HG03442 (cell line): ENCODE results near the gene STX8.
"Not testable (repeated sequence)": the region's sequence is repeated elsewhere in the genome, so short reads cannot be mapped to it uniquely, and the experiment has no call there.

Experiments used
- ATAC-seq: cut with Tn5 transposase; IDR thresholded peaks from one replicate; pipeline ENCODE4 v1.9.1; 2021; ENCODE audit warnings: mild to moderate bottlenecking, moderate library complexity; ENCODE audit not compliant: unreplicated experiment

Gene STX8

DNA sequence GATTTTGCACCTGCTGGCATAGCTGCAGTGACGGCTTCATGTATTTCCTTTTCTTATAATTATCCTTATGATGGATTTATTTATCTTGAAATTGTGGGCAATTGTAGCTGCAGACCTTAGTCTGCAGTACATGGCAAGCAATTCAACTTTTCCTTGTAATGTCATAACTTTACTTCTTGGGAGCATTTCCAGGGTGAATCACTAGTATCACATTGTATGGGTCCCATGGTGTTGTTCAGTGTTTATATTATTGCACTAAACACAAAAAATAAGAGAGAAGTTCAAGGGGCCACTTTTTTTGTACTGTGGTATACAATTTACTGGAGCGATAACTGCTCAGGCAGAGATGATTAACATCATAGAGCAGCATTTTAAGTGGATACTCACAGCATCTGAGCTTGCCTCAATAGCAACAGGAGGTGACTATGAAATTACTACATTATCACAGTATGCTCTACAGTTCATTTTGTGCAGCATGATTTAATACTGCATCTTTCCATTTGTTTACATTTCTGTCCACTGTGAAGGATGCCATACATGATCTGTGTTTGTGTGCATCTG, 169.5 kb downstream of the STX8 start:
- no peak for ATAC-seq

DNA sequence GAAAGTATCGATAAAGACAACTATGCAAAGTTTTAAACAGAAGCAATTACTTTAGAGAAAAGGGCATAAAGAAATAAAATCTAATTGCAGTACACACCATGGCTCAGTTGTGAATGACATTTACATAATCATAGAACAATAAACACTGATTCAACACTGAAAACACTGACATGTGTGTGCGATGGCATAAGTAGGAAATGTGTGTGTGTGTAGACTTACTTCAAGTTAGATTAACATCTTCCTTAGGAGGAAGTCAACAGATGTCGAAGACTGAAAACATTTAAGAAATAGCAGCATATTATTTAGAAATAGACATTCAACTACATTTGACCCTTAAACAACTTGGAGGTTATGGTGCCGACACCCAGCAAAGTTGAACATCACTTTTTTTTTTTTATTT, 172.4 kb downstream of the STX8 start:
- ATAC-seq, result no peak

DNA sequence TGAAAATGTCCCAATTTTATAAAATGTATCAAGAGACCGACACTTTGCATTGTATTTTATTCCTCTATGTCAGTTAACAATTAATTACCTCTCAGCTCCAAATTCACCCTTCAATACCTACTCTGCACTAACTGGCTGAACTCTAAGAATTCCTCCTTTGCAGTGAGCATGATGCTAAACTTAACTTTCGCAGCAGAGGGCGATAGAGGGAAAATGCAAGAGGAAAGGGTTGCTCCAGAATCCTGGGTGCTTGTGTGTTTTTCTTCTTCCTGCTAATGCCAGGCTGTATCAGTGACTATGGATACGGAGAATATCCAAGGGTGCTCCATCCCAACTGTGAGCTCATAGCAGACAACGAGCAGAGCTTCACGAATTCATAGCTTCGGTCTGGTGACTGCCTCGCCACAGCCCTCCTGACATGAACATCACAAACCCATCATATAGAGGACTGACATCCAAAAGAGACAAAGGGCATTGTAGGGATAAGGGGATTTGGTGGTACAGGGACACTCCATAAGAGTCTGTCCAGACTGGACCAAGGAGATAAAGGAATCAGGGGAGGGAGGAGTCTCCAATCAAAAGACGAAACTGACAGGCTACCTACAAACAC, 172.9 kb downstream of the STX8 start:
- no peak for ATAC-seq

DNA sequence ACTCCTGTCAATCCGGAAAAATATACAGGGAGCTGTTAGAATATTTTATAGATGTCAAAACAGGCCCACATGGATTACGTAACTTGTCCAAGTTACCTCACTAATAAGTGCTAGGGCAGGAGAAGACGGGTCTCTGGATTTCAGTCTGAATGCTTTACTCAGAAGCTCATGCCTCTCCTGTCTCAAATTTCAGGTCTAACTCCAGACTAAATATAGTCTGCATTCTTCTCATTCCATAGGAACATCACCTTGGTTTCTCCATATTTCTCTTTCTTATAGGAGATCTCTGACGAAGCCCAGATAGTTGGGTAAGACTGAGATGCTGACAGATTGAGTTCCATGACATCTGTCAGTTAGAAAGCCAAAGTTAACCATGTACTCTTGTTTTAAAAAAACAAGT, 174.2 kb downstream of the STX8 start:
- no peak for ATAC-seq

DNA sequence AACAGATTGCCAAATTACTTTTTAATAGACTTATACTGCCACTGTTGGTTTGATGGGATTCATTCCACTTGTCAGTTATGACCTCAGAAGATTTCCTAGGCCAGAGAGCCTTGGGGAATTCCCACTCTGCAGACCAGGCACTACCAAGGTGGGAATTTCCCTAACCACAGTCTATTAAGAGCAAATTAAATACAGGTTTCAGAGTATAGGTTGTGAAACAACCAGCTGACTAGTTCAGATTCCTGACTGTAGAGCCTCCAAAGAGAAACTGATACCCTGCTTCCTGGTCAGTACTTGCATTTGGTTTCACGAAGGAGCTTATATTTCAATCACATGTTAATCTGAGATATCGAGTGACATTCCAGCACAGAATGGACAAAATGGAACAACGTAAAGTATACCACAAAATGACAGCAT, 186.5 kb downstream of the STX8 start:
- ATAC-seq, result peak; percentile 77

DNA sequence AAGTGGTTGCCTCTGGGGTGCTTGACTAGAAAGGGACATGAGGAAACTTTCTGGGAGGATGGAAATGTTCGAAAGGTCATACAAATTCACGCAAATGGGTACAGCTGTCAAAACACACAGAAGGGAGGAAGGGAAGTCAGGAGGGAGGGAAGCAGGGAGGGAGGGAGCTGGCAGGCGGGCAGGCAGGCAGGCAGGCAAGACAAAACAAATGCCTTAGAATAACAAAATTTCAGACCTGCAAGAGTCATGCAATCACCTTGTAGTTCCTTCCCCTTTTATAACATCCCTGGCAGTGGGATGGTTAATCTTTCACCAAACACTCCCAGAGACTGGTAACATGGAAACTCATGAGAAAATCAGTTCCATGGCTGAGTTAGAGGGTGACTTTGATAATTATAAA, 189.2 kb downstream of the STX8 start:
- no peak for ATAC-seq

DNA sequence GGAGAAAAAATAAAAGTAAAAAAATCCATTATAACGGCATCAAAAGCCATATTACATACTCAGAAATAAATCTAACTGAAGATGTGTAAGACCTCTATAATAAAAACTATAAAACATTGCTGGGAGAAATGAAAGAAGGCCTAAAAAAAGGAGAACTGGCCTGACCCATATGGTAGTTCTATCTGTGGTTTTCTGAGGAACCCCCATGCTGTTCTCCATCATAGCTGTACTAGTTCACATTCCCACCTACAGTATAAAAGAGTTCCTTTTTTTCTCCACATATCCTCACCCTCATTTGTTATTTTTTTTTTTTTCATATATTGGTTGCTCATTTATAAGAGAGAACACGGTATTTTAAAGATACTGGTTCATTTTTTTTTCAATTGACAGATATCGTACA, 191.8 kb downstream of the STX8 start:
- no peak for ATAC-seq

DNA sequence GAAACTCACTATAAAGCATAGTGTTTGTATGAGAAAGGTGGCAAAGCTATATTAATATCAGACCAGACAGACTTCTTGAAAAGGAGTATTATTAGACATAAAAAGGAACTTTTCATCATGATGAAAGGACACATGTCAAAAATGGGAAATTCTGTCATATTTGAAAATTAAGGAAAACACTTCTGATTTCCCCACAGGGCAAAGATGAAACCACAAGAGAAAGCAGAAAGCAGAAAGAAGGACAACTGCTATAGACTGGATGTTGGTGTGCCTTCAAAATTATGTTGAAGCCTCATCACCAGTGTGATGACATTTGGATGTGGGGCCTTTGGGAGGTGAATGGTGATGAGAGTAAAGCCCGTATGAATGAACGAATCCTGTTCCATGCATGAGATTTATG, 193.0 kb downstream of the STX8 start:
- no peak for ATAC-seq

DNA sequence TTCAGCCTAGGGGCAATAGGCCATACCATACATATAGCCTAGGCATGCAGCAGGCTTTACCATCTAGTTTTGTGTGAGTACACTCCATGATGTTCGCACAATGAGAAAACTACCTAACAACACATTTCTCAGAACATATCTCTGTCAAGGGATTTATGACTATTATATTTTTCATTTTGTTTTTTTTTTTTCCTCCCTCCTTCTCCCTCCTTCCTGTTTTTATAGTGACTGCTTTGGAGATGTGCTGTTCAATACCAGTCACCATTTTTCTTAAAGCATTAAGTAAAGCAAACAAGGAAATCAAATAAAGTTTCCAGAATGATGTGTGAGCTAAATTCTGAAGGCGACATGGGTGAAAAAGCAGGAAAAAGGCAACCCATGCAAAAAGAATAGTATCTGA, 194.6 kb downstream of the STX8 start:
- ATAC-seq, result no peak

DNA sequence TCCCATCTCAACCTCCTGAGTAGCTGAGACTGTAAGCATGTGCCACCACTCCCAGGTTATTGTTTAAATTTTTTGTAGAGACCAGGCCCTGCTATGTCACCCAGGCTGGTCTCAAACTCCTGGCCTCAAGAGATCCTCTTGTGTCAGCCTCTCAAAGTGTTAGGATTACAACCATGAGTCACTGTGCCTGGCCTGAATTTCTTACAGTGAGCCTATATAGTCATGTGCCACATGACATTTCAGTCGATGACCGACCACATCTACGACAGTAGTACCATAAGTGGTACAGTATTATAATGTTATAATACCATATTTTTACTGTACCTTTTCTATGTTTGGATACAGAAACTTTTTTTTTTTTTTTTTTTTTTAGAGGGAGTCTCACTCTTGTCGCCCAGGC, 195.3 kb downstream of the STX8 start:
- ATAC-seq, result no peak

DNA sequence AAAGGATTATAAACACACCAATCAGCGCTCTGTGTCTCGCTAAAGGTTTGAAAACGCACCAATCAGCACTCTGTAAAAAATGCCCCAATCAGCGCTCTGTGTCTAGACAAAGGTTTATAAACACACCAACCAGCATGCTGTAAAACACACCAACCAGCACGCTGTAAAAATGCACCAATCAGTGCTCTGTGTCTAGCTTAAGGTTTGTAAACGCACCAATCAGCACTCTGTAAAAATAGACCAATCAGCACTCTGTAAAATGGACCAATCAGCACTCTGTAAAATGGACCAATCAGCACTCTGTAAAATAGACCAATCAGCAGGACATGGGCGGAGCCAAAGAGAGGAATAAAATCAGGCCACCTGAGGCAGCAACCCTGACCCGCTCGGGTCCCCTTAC, 199.4 kb downstream of the STX8 start:
- ATAC-seq, result not testable (repeated sequence)

DNA sequence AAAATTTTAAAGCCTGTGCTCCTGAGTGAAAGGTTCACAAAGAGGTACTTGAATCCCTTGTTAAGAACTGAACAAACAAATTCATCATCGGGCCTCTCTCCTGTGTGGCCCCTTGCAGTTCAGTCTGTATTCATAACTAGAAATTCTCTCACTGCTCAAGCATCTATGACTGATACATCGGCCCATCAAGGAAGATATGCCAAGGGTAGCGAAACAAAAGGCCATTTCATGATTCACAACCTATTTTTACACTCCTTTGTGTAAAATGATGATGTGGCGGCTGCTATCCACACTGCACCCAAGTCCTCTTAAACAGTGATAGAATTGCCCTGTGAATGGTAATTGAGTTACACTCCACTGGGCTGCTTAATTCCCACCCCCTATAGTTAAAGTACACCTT, 204.6 kb downstream of the STX8 start:
- no peak for ATAC-seq

DNA sequence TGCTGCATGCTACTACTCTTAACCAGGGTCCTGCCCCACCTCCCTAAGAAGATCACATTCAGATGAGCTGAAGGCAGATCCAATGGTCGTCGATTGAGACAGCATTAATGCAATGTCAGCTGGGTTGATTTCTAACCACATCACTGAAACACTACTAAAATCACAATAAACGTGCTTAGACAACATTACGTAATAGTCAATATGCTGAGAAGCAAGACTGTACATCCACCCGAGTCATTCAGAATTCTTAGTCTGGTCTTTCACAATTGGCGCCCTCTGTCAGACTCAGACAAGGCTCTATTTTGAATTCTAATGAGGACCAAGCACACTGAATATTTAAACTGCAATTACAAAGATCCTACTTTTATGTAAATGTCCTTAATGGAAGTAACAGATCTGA, 205.2 kb downstream of the STX8 start:
- ATAC-seq, result no peak

DNA sequence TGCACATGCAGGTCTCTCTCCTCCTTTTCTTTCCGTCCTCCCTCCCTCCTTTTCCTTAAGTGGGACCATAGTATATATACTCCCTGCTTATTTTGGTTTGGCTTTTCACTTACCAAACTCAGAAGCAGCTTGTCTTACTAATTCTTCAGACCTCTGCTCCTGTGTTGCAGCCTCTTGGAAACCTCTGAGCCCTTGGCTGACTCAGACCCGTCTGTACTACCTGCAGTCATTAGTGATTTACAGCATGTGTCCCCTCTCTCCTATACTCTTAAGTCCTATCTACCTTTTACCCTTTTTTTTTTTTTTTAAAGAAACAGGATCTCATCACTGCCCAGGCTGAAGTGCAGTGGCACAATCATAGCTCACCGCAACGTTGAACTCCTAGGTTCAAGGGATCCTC, 207.0 kb downstream of the STX8 start:
- ATAC-seq, result no peak

DNA sequence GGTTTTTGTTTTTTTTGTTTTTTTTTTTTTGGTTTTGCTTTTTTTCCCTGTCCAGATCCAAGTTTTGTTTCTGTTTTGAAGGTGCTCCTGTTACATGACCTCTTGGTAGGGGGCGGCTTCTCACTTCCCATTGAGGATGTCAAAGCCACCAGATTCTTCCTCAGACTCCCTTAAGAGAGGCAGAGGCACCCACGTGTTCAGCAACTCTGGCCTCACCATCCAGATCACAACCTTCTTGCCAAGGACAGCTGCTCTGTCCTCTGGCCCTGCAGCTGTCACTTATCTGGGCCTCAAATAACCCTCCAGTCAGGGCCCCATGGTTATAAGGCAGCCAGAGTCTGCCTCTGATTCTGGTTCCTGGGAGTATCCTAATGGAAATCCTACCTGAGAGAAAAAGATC, 208.5 kb downstream of the STX8 start:
- no peak for ATAC-seq

DNA sequence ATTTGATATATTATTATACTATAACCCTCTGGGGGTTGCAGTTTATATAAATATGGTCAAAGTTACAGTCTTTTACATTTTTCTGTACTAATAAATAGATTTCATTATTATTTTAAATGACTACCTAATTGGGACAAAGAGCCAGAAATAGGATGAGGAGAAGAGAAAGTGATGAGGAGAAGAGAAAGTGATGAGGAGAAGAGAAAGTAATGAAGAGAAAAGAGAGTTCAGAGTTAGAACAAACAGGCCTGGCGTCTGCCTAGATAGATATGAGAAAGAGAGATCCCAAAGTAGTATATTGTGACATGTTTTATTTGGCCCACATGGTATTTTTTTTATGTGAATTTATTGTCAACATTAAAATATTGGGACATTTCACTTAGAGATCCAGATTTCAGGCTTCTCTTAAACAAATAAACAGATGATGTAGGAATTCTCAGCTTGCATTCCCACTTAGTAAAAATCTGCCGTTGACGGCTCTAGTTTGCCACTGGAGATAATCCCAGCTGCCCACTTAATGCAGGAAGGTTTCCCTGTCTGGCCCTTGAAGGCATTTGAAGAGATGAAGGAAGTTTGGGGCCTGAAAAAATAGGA, 210.7 kb downstream of the STX8 start:
- no peak for ATAC-seq

DNA sequence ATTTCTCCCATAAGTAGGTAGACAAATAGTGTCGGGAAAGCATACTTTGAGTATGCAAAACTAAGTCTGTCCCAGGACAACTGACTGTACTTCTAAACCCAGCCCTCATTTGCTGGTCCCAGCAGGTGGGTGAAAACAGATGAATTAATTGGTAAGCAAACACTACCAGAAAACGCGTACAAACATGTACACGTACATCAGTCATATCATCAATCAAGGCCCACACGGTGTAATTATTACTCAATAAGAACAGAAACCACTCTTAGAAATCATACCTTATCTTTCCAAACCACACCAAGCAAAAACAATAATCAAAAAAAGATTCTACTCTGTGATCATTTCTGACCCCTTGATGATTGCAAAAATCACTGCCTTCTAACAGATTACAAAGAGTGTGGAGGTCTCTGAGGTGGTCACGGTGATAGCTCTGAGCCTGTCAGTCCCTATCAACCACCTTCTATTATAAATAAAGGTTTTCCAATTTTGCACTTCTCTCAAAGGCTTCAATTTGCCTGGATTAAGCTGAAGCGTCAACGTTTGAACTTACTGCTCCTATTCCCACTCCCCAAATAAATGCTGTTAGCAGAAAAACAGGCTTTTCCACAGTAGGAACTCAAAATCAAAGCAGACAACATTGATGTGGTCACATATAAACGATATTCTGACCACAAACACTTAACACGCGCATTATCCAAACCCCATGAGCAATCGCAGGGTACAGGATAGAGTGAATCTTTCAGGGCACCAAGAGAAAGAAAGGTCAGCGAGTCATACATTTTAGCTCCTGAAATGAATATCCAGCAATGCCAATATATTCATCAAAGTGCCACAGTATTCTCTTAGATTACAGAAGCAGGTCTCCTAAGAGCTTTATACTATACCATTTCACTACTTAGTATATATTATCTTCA, 211.9 kb downstream of the STX8 start:
- no peak for ATAC-seq

DNA sequence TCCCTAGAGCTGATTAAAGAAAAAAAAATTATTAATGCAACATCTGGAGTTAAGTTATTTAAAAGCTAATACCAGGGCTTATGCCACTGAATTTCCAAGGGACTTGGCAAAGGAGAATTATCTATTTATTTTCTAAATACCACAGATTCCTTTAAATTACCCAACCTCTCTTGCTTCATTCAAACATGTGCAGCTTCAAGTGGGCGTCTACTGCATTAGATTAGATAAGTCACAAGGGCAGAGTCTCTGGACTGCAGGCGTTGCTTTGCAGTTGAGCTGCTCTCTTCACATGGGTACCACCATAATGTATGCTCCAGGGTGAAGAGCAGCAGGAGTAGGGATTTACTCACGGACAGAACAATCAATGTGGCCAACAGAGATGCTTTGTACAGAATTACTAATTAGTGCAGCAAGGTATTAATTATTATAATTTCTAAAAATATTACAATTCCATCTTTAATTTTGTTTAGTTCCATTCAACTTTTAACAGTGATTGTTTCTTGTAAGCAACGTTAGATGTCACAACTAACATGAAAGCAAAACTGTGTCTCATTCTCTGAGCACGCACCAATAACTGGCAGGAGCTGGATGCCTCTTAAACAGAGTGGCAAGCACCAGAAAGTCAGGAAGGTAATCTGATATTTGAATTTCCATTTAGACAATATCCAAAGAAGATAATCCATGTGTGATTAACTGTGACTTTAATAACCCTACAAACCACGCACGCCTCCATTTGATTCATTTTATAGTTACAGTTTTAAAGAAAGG, 214.2 kb downstream of the STX8 start:
- no peak for ATAC-seq

DNA sequence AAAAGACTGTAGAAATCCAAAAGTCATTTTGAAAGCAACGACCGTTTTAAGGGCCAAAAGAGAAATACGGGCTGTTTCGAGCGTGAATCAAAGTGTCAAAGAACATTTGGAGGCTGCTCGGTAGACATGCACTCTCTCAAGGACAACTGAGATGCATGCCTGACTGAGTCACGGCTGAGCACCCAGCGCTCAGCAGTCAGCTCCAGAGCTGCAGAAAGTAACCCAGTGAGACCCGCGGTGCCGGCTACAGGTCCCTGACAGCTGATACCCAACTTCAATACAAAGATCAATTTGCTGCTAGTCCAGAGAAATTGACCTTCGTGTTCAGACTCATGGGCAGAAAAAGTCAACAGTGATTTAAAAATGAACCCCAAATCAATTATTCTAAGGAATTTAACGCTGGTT, 214.9 kb downstream of the STX8 start:
- ATAC-seq, result no peak

DNA sequence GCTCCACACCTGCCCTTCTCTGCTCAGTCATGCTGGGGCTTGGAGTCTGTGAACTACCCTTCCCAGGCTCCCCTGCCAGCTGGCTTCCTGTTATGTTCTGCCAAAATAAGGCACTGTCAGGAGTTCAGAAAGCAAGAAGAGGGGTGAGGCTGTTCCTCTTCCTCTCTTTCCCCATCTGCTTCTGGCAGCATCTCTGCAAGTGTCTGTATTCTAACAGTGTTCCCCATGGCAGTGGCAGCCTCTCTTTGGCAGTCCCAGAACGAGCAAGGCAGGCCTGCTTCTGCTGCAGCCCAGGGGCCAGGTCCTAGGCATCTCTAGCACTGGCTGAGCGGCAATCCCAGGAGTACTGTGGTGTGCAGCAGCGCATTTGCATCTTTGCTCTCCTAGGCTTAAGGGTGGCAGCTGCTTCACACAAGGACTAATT, 219.1 kb downstream of the STX8 start:
- no peak for ATAC-seq

DNA sequence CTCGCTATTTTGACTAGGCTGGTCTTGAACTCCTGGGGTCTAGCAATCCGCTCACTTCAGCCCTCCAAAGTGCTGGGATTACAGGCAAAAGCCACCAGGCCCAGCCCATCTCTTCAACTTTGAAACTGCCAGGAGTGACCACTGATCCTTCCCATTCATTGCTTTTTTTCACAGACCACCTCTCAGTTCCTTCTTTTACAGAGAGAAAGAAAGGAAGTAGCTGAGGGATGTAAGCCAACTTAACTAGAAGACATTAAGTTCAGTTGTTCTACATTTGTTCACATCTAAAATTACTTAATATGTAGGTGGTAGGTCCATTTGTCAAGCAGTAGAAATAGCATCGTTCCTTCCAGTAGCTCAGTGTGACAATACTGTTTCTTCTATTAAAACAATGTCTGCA, 219.8 kb downstream of the STX8 start:
- no peak for ATAC-seq
